ENCODE measurements around the gene MGAT4B. TPM values are rescaled to one million over a fixed set of nuclear protein-coding genes. Genes with fewer than 3 reads are reported as not detected.
A peak's percentile ranks its signal among the peaks of the same experiment; 100 is the strongest.

Gene MGAT4B
- total RNA-seq = 10 to 100 TPM; 28.3 to 86.0 (median 61.4) TPM

- no peaks in the 10 kb centered on the region for H3K27me3 ChIP-seq
- peak within 1 kb of the TSS; percentile 75 to 95 (median 87) for H3K4me3 ChIP-seq
- H3K36me3 ChIP-seq = no peaks in the 10 kb centered on the region
- H3K27ac ChIP-seq = peak within 1 kb of the TSS; percentile 89 to 98 (median 94)
- intact Hi-C loops (cut with DNase I; ENCODE audit: low total_unique reads) = loop anchor here (1.0 to 10.0 kb wide), 3 partner anchors 12 to 242 kb away; partner anchors contain the start of gene CANX
- peaks cover 19 to 36% of the 10 kb centered on the region in 2 donors for H3K4me1 ChIP-seq
- ATAC-seq (peak; percentile 72 to 76), DNase-seq (peak; percentile 56 to 69)
- no peaks in the 10 kb centered on the region for H3K9me3 ChIP-seq
- in situ Hi-C loops (cut with MboI; ENCODE audit: low sequenced_read_pairs in 4 of 4) = loop anchor here in 1 of 4 donors (10.0 kb wide), 1 partner anchor 98 kb away; the partner anchor contains the start of gene TBC1D9B
- TF ChIP-seq POLR2A (IDR thresholded peaks at IDR 0.05) (peak; percentile 73), CTCF (IDR thresholded peaks at IDR 0.05 in 4 of 5, conservative IDR thresholded peaks at IDR 0.05 in 1 of 5) (no peak)
Observed at GRCh38 chr5:179806250-179807048, at the start of gene MGAT4B. Gene MGAT4B (minus strand): TSS chr5:179806866. CDS start chr5:179806583, 283 bp downstream.

GRCh38 chr5:179854356-179854755, 47.7 kb upstream of the MGAT4B start:
- no peak for DNase-seq
- intact Hi-C loops (cut with DNase I; ENCODE audit: low total_unique reads) = no loop called here

GRCh38 chr5:179852993-179853547, 46.4 kb upstream of the MGAT4B start:
- no peaks in the 10 kb centered on the region for H3K27me3 ChIP-seq
- no peak for DNase-seq
- intact Hi-C loops (cut with DNase I; ENCODE audit: low total_unique reads) (no loop called here), in situ Hi-C loops (cut with MboI; ENCODE audit: low sequenced_read_pairs in 4 of 4) (loop anchor here in 1 of 4 donors (25.0 kb wide), 1 partner anchor 91 kb away; no protein-coding TSS in a partner anchor)
- no peak for TF ChIP-seq POLR2A (IDR thresholded peaks at IDR 0.05)
- no peak for TF ChIP-seq CTCF (IDR thresholded peaks at IDR 0.05 in 4 of 5, conservative IDR thresholded peaks at IDR 0.05 in 1 of 5)
- H3K9me3 ChIP-seq = no peaks in the 10 kb centered on the region
- no peak overlapping the region for H3K4me3 ChIP-seq
- H3K27ac ChIP-seq = no peak overlapping the region
- H3K36me3 ChIP-seq = peaks cover 0 to 52% of the 10 kb centered on the region in 2 donors
- peaks cover 0 to 6% of the 10 kb centered on the region in 2 donors for H3K4me1 ChIP-seq
- no peak for ATAC-seq

More at GRCh38 chr5:179854356-179854755, 47.7 kb upstream of the MGAT4B start:
- Histone ChIP-seq H3K27ac (no peak overlapping the region), H3K27me3 (no peaks in the 10 kb centered on the region), H3K36me3 (peaks cover 0 to 39% of the 10 kb centered on the region in 2 donors), H3K4me1 (peaks cover 4 to 7% of the 10 kb centered on the region in 2 donors), H3K4me3 (no peak overlapping the region), H3K9me3 (no peaks in the 10 kb centered on the region)
- no peak for ATAC-seq
- in situ Hi-C loops (cut with MboI; ENCODE audit: low sequenced_read_pairs in 4 of 4) = loop anchor here in 1 of 4 donors (25.0 kb wide), 1 partner anchor 92 kb away; no protein-coding TSS in a partner anchor
- TF ChIP-seq CTCF (IDR thresholded peaks at IDR 0.05 in 4 of 5, conservative IDR thresholded peaks at IDR 0.05 in 1 of 5) (no peak), POLR2A (IDR thresholded peaks at IDR 0.05) (no peak)

- TF ChIP-seq CTCF (IDR thresholded peaks at IDR 0.05 in 4 of 5, conservative IDR thresholded peaks at IDR 0.05 in 1 of 5) (no peak), POLR2A (IDR thresholded peaks at IDR 0.05) (no peak)
- H3K4me1 ChIP-seq = peaks cover 20 to 36% of the 10 kb centered on the region in 2 donors
- no peak for ATAC-seq
- no peaks in the 10 kb centered on the region for H3K9me3 ChIP-seq
- intact Hi-C loops (cut with DNase I; ENCODE audit: low total_unique reads) (loop anchor here (2.0 kb wide), 1 partner anchor 23 kb away; no protein-coding TSS in a partner anchor), in situ Hi-C loops (cut with MboI; ENCODE audit: low sequenced_read_pairs in 4 of 4) (no loop called here)
- H3K36me3 ChIP-seq = peaks cover 0 to 27% of the 10 kb centered on the region in 2 donors
- H3K27me3 ChIP-seq = no peaks in the 10 kb centered on the region
- DNase-seq = no peak
- H3K27ac ChIP-seq = peak overlapping the region; percentile 87 to 92 (median 88)
- no peak overlapping the region for H3K4me3 ChIP-seq
Observed at GRCh38 chr5:179841621-179842020, 35.0 kb upstream of the MGAT4B start.

Data from gastrocnemius medialis (tissue), 4 donors.